H9 (cell line): Measurements from ENCODE around the gene HAPLN1. TPM values are rescaled to one million over a fixed set of nuclear protein-coding genes. Genes with fewer than 3 reads are reported as not detected.

ENCODE experiments used
- DNase-seq: peaks from one replicate; pipeline ENCODE4 v3.0.0-alpha.2; 2017
- H2AFZ ChIP-seq: one replicate; pipeline ENCODE4 v1.6.1; 2013; ENCODE audit warnings: mild to moderate bottlenecking, low read length, control low read depth, moderate library complexity
- H2AK5ac ChIP-seq: 2 replicates; pipeline ENCODE4 v1.6.1; 2013; ENCODE audit warnings: low read length, control low read depth, mixed read lengths; ENCODE audit not compliant: insufficient read length
- H2BK120ac ChIP-seq: one replicate; pipeline ENCODE4 v1.6.1; 2013; ENCODE audit warnings: low read depth, mild to moderate bottlenecking, low read length, control low read depth, inconsistent platforms; ENCODE audit not compliant: poor library complexity, severe bottlenecking
- H2BK12ac ChIP-seq: 2 replicates; pipeline ENCODE4 v1.6.1; 2013; ENCODE audit warnings: low read length, control low read depth, mixed read lengths, low read depth; ENCODE audit not compliant: insufficient read length
- H2BK15ac ChIP-seq: 2 replicates; pipeline ENCODE4 v1.6.1; 2013; ENCODE audit warnings: low read depth, low read length, control low read depth
- H2BK20ac ChIP-seq: one replicate; pipeline ENCODE4 v1.6.1; 2013; ENCODE audit warnings: low read depth, mild to moderate bottlenecking, low read length, control low read depth, inconsistent platforms; ENCODE audit not compliant: poor library complexity, severe bottlenecking
- H2BK5ac ChIP-seq: 2 replicates; pipeline ENCODE4 v1.6.1; 2013; ENCODE audit warnings: low read length, control low read depth, mixed read lengths; ENCODE audit not compliant: insufficient read length
- H3K14ac ChIP-seq: 2 replicates; pipeline ENCODE4 v1.6.1; 2013; ENCODE audit warnings: low read length, control low read depth; ENCODE audit not compliant: insufficient read depth
- H3K18ac ChIP-seq: 2 replicates; pipeline ENCODE4 v1.6.1; 2013; ENCODE audit warnings: low read depth, mild to moderate bottlenecking, mixed read lengths, low read length, control low read depth; ENCODE audit not compliant: insufficient read length
- H3K23ac ChIP-seq: 2 replicates; pipeline ENCODE4 v1.6.1; 2013; ENCODE audit warnings: low read length, control low read depth, mixed read lengths, low read depth; ENCODE audit not compliant: insufficient read length
- H3K23me2 ChIP-seq: 2 replicates; pipeline ENCODE4 v1.6.1; 2013; ENCODE audit warnings: low read depth, mild to moderate bottlenecking, mixed read lengths, low read length, control low read depth; ENCODE audit not compliant: insufficient read length, poor library complexity, severe bottlenecking
- H3K27ac ChIP-seq: 2 replicates; pipeline ENCODE4 v1.5.1; 2013; ENCODE audit warnings: low read length, control low read depth, mixed read lengths, low read depth; ENCODE audit not compliant: insufficient read length
- H3K27me3 ChIP-seq: 2 replicates; pipeline ENCODE4 v1.6.1; 2013; ENCODE audit warnings: low read length, control low read depth, inconsistent platforms; ENCODE audit not compliant: insufficient read depth
- H3K4ac ChIP-seq: 2 replicates; pipeline ENCODE4 v1.6.1; 2013; ENCODE audit warnings: low read depth, mild to moderate bottlenecking, control low read depth, inconsistent platforms, low read length, moderate library complexity
- H3K4me1 ChIP-seq: 2 replicates; pipeline ENCODE4 v1.6.1; 2013; ENCODE audit warnings: low read length, control low read depth, inconsistent platforms; ENCODE audit not compliant: insufficient read depth
- H3K4me2 ChIP-seq: 2 replicates; pipeline ENCODE4 v1.6.1; 2013; ENCODE audit warnings: low read length, control low read depth, mixed read lengths; ENCODE audit not compliant: insufficient read length, insufficient read depth
- H3K56ac ChIP-seq: 2 replicates; pipeline ENCODE4 v1.6.1; 2013; ENCODE audit warnings: low read depth, mild to moderate bottlenecking, mixed read lengths, low read length, control low read depth; ENCODE audit not compliant: insufficient read length
- H3K79me1 ChIP-seq: 2 replicates; pipeline ENCODE4 v1.6.1; 2013; ENCODE audit warnings: low read depth, mild to moderate bottlenecking, moderate library complexity, low read length, control low read depth, inconsistent platforms; ENCODE audit not compliant: insufficient read depth, poor library complexity, severe bottlenecking
- H3K79me2 ChIP-seq: 2 replicates; pipeline ENCODE4 v1.6.1; 2013; ENCODE audit warnings: low read length, control low read depth, inconsistent platforms; ENCODE audit not compliant: insufficient read depth
- H3K9ac ChIP-seq: 2 replicates; pipeline ENCODE4 v1.6.1; 2013; ENCODE audit warnings: low read length, control low read depth, mixed read lengths; ENCODE audit not compliant: insufficient read length; ENCODE audit errors: extremely low read depth
- H3K9me3 ChIP-seq: one replicate; pipeline ENCODE4 v1.6.1; 2013; ENCODE audit warnings: low read depth, low read length, inconsistent platforms; ENCODE audit not compliant: control insufficient read depth
- H3T11ph ChIP-seq: one replicate; pipeline ENCODE4 v1.6.1; 2013; ENCODE audit warnings: mild to moderate bottlenecking, low read length, control low read depth, inconsistent platforms
- H4K20me1 ChIP-seq: one replicate; pipeline ENCODE4 v1.6.1; 2013; ENCODE audit not compliant: control insufficient read depth, insufficient read length, insufficient read depth
- H4K5ac ChIP-seq: 2 replicates; pipeline ENCODE4 v1.6.1; 2013; ENCODE audit warnings: low read depth, mild to moderate bottlenecking, mixed read lengths, low read length, control low read depth; ENCODE audit not compliant: insufficient read length
- H4K8ac ChIP-seq: replicated peaks from 2 replicates; pipeline ENCODE4 v1.6.1; 2013; ENCODE audit warnings: low read length, control low read depth, mixed read lengths, low read depth; ENCODE audit not compliant: insufficient read length
- H4K91ac ChIP-seq: 2 replicates; pipeline ENCODE4 v1.6.1; 2013; ENCODE audit warnings: low read depth, mild to moderate bottlenecking, moderate library complexity, mixed read lengths, low read length, control low read depth; ENCODE audit not compliant: insufficient read length
- H3K27ac Mint-ChIP-seq, 3 experiments: 2 replicates in 2 of 3; 3 replicates in 1 of 3; pipeline ENCODE4 v1.8.0; 2020 to 2021; ENCODE audit warnings: mixed read lengths in 3 of 3, mild to moderate bottlenecking in 1 of 3, moderate library complexity in 1 of 3
- H3K27me3 Mint-ChIP-seq: 2 replicates; pipeline ENCODE4 v1.8.0; 2021; ENCODE audit warnings: low read depth, mild to moderate bottlenecking, moderate library complexity, mixed read lengths
- H3K36me3 Mint-ChIP-seq, 3 experiments: 2 replicates in 2 of 3; 3 replicates in 1 of 3; pipeline ENCODE4 v1.8.0; 2020 to 2021; ENCODE audit warnings: low read depth in 3 of 3, mixed read lengths in 3 of 3; ENCODE audit not compliant: insufficient read depth in 1 of 3
- H3K4me1 Mint-ChIP-seq, 2 experiments: 2 replicates each; pipeline ENCODE4 v1.8.0; 2020; ENCODE audit warnings: mixed read lengths in 2 of 2
- H3K4me3 Mint-ChIP-seq, 2 experiments: 2 replicates in 1 of 2; 3 replicates in 1 of 2; pipeline ENCODE4 v1.8.0; 2020 to 2021; ENCODE audit warnings: mild to moderate bottlenecking in 2 of 2, mixed read lengths in 2 of 2, moderate library complexity in 1 of 2
- H3K9me3 Mint-ChIP-seq, 2 experiments: 2 replicates in 1 of 2; 3 replicates in 1 of 2; pipeline ENCODE4 v1.8.0; 2020; ENCODE audit warnings: mild to moderate bottlenecking in 2 of 2, mixed read lengths in 2 of 2, moderate library complexity in 1 of 2
- WGBS: extraction: QIAGEN DNeasy Blood & Tissue Kit; methylation state at CpG from one replicate; pipeline ENCODE4 v1.1.7; 2013; ENCODE audit warnings: missing lambda C conversion rate, low lambda C conversion rate, mixed read lengths; ENCODE audit not compliant: insufficient read length; ENCODE audit errors: extremely low coverage; 5-methylcytosine and 5-hydroxymethylcytosine counted together
- total RNA-seq: library from RNA; stranded (reverse); gene quantifications from 2 replicates; pipeline ENCODE4 v1.2.1, GENCODE V29; 2021
- TF ChIP-seq, protein P1 (sequence below): fragments of 200-600 bp; sonication (generic); conservative IDR thresholded peaks from 3 replicates; pipeline ENCODE4 v1.8.0; 2021; ENCODE audit warnings: antibody characterized with exemption, mild to moderate bottlenecking

HAPLN1 gene
- total RNA-seq, 1 experiment from 2014 or later: 0.22 TPM

DNA sequence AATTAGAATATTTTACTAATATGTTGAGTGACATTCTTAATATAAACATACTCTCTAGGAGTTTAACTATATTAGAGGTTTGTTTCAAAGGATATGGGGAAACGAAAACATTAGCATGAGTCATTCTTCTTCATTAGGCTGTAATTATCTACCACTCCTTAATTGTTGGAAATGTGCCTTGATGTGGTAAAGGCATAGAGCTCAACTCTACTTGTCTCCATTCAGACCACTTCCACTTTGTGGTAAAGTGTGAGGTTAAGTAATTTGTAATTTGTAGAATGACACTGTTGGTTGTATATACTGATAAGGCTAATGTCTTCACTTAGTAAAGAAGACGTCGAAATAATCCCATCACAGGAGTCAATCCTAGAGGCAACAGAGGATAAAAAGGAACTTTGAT is 58.1 kb downstream of the HAPLN1 start:
- Histone ChIP-seq H3K79me2 (no peaks in the 10 kb centered on the region), H2BK20ac (no peak overlapping the region), H4K91ac (no peak overlapping the region), H3K4me2 (no peak overlapping the region), H4K20me1 (no peaks in the 10 kb centered on the region), H2BK5ac (no peak overlapping the region), H3T11ph (no peak overlapping the region), H2BK12ac (no peak overlapping the region), H3K27ac (no peak overlapping the region), H4K8ac (no peak overlapping the region), H2AK5ac (no peak overlapping the region), H3K9me3 (no peaks in the 10 kb centered on the region), H3K14ac (no peak overlapping the region), H3K79me1 (no peaks in the 10 kb centered on the region), H3K23me2 (no peaks in the 10 kb centered on the region), H3K18ac (no peak overlapping the region), H2BK120ac (no peak overlapping the region), H3K4me1 (no peaks in the 10 kb centered on the region), H3K56ac (no peak overlapping the region), H2AFZ (no peak overlapping the region), H3K4ac (no peak overlapping the region), H3K27me3 (no peaks in the 10 kb centered on the region), H2BK15ac (no peak overlapping the region), H3K9ac (no peak overlapping the region), H3K23ac (no peak overlapping the region), H4K5ac (no peak overlapping the region)
- H3K9me3 Mint-ChIP-seq: no peaks in the 10 kb centered on the region
- no peak overlapping the region for H3K27ac Mint-ChIP-seq
- no peaks in the 10 kb centered on the region for H3K27me3 Mint-ChIP-seq
- no CpG with 5 or more reads among the region's 3 CpGs for WGBS
- H3K4me1 Mint-ChIP-seq: peaks cover 7 to 19% of the 10 kb centered on the region in 2 experiments
- DNase-seq: no peak
- H3K36me3 Mint-ChIP-seq: no peaks in the 10 kb centered on the region
- no peak overlapping the region for H3K4me3 Mint-ChIP-seq
- TF ChIP-seq, protein P1, sequence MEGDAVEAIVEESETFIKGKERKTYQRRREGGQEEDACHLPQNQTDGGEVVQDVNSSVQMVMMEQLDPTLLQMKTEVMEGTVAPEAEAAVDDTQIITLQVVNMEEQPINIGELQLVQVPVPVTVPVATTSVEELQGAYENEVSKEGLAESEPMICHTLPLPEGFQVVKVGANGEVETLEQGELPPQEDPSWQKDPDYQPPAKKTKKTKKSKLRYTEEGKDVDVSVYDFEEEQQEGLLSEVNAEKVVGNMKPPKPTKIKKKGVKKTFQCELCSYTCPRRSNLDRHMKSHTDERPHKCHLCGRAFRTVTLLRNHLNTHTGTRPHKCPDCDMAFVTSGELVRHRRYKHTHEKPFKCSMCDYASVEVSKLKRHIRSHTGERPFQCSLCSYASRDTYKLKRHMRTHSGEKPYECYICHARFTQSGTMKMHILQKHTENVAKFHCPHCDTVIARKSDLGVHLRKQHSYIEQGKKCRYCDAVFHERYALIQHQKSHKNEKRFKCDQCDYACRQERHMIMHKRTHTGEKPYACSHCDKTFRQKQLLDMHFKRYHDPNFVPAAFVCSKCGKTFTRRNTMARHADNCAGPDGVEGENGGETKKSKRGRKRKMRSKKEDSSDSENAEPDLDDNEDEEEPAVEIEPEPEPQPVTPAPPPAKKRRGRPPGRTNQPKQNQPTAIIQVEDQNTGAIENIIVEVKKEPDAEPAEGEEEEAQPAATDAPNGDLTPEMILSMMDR: no peak
